Liver (tissue), 9 donors: ENCODE measurements around the gene MAOB. TPM values are rescaled to one million over a fixed set of nuclear protein-coding genes. Genes with fewer than 3 reads are reported as not detected.

Experiments used
- DNase-seq: peaks from one replicate; pipeline ENCODE4 v3.0.0-alpha.2; 2017; ENCODE audit warnings: low spot score
- H3K27ac ChIP-seq, 2 donors: one replicate each; pipeline ENCODE4 v1.7.0; 2013; ENCODE audit warnings: inconsistent platforms in 2 of 2, low read length in 2 of 2, control low read depth in 1 of 2, low read depth in 1 of 2, mild to moderate bottlenecking in 1 of 2
- H3K27me3 ChIP-seq, 4 donors: one replicate each; pipeline versions ENCODE4 v1.6.1 to v1.7.0; 2013; ENCODE audit warnings: low read length in 3 of 4, inconsistent platforms in 1 of 4, mild to moderate bottlenecking in 1 of 4, moderate library complexity in 1 of 4; ENCODE audit not compliant: control insufficient read depth in 4 of 4, insufficient read depth in 4 of 4
- H3K36me3 ChIP-seq, 4 donors: one replicate each; pipeline versions ENCODE4 v1.6.1 to v1.7.0; 2013; ENCODE audit warnings: low read length in 3 of 4, mild to moderate bottlenecking in 3 of 4, low read depth in 1 of 4, moderate library complexity in 1 of 4; ENCODE audit not compliant: control insufficient read depth in 4 of 4, insufficient read depth in 3 of 4
- H3K4me1 ChIP-seq, 4 donors: one replicate each; pipeline versions ENCODE4 v1.6.1 to v1.7.0; 2013; ENCODE audit warnings: low read length in 3 of 4, mild to moderate bottlenecking in 3 of 4, moderate library complexity in 1 of 4; ENCODE audit not compliant: control insufficient read depth in 4 of 4, insufficient read depth in 4 of 4
- H3K4me3 ChIP-seq, 3 donors: one replicate each; pipeline versions ENCODE4 v1.6.1 to v1.7.0; 2013; ENCODE audit warnings: low read length in 3 of 3, control low read depth in 1 of 3, low read depth in 1 of 3, mild to moderate bottlenecking in 1 of 3
- H3K9ac ChIP-seq, 2 donors: one replicate each; pipeline ENCODE4 v1.7.0; 2013; ENCODE audit warnings: low read length in 2 of 2, mild to moderate bottlenecking in 2 of 2, moderate library complexity in 2 of 2, control low read depth in 1 of 2, low read depth in 1 of 2
- H3K9me3 ChIP-seq, 4 donors: one replicate each; pipeline versions ENCODE4 v1.6.1 to v1.7.0; 2013; ENCODE audit warnings: low read length in 3 of 4; ENCODE audit not compliant: control insufficient read depth in 4 of 4
- EGR1 ChIP-seq, 2 donors: IDR thresholded peaks; 2 replicates each; pipeline ENCODE4 v1.6.1; 2016 to 2018; ENCODE audit warnings: antibody characterized with exemption in 2 of 2, low read depth in 2 of 2
- FOXA1 ChIP-seq: IDR thresholded peaks from 2 replicates; pipeline ENCODE4 v1.6.1; 2016; ENCODE audit warnings: antibody characterized with exemption
- FOXA2 ChIP-seq: IDR thresholded peaks from 2 replicates; pipeline ENCODE4 v1.6.1; 2016; ENCODE audit warnings: antibody characterized with exemption
- GABPA ChIP-seq, 2 donors: IDR thresholded peaks in 1 of 2; conservative IDR thresholded peaks in 1 of 2; 2 replicates each; pipeline ENCODE4 v1.6.1; 2016; ENCODE audit warnings: antibody characterized with exemption in 2 of 2, mild to moderate bottlenecking in 1 of 2, moderate library complexity in 1 of 2
- HNF4A ChIP-seq, 2 donors: conservative IDR thresholded peaks; 2 replicates each; pipeline ENCODE4 v1.6.1; 2016; ENCODE audit warnings: antibody characterized with exemption in 2 of 2, mild to moderate bottlenecking in 2 of 2
- NR2F2 ChIP-seq: IDR thresholded peaks from 2 replicates; pipeline ENCODE4 v1.6.1; 2016; ENCODE audit warnings: antibody characterized with exemption
- RAD21 ChIP-seq, 2 donors: IDR thresholded peaks; 2 replicates each; pipeline ENCODE4 v1.6.1; 2016; ENCODE audit warnings: antibody characterized with exemption in 2 of 2, mild to moderate bottlenecking in 2 of 2
- RXRA ChIP-seq, 2 donors: IDR thresholded peaks; 2 replicates each; pipeline ENCODE4 v1.6.1; 2017 to 2018; ENCODE audit warnings: antibody characterized with exemption in 2 of 2, mild to moderate bottlenecking in 1 of 2
- TAF1 ChIP-seq: conservative IDR thresholded peaks from 2 replicates; pipeline ENCODE4 v1.6.1; 2016; ENCODE audit warnings: antibody characterized with exemption, mild to moderate bottlenecking
- YY1 ChIP-seq: IDR thresholded peaks from 2 replicates; pipeline ENCODE4 v1.6.1; 2016; ENCODE audit warnings: antibody characterized with exemption, mild to moderate bottlenecking
- WGBS: extraction: QIAGEN DNeasy Blood & Tissue Kit; methylation state at CpG from one replicate; pipeline ENCODE4 v1.1.7; 2013; 5-methylcytosine and 5-hydroxymethylcytosine counted together
- polyA plus RNA-seq, 2 donors: library from polyadenylated mRNA; stranded (reverse) in 1 of 2; unstranded in 1 of 2; fragments of 200-250 nt in 1 of 2; fragments of >200 nt in 1 of 2; fragmentation: Nextera tagmentation in 1 of 2; extraction: Ambion mirVana in 1 of 2; gene quantifications; one replicate each; pipeline versions ENCODE4 v1.2.1 to v1.2.3, GENCODE V29; 2013 to 2015
- total RNA-seq, 2 donors: library from RNA; depleted of rRNA; stranded (reverse); fragments of >200 nt; gene quantifications; one replicate each; pipeline ENCODE4 v1.2.3, GENCODE V29; 2014
- TF ChIP-seq, protein P1 (sequence below): IDR thresholded peaks from 2 replicates; pipeline ENCODE4 v1.6.1; 2016; ENCODE audit warnings: antibody characterized with exemption
- TF ChIP-seq, protein P2 (sequence below): IDR thresholded peaks from 2 replicates; pipeline ENCODE4 v1.6.1; 2016; ENCODE audit warnings: antibody characterized with exemption, mild to moderate bottlenecking
- TF ChIP-seq, protein P3 (sequence below): IDR thresholded peaks from 2 replicates; pipeline ENCODE4 v1.6.1; 2016; ENCODE audit warnings: antibody characterized with exemption
- TF ChIP-seq, protein P4 (sequence below): IDR thresholded peaks from 2 replicates; pipeline ENCODE4 v1.6.1; 2016; ENCODE audit warnings: antibody characterized with exemption
- TF ChIP-seq, protein P5 (sequence below): fragments of 150-350 bp; IDR thresholded peaks from 2 replicates; pipeline ENCODE4 v1.5.1; 2017; ENCODE audit warnings: improper control_type of control experiment, low read depth, low read length; ENCODE audit not compliant: missing input control
- donor health status: healthy.
- donor health status: healthy.
- donor health status: healthy.
- donor health status: healthy.
- donor health status: healthy.

The MAOB gene
- total and polyA plus RNA-seq, 4 donors, result 34.0 to 96.3 (median 72.6) TPM

DNA sequence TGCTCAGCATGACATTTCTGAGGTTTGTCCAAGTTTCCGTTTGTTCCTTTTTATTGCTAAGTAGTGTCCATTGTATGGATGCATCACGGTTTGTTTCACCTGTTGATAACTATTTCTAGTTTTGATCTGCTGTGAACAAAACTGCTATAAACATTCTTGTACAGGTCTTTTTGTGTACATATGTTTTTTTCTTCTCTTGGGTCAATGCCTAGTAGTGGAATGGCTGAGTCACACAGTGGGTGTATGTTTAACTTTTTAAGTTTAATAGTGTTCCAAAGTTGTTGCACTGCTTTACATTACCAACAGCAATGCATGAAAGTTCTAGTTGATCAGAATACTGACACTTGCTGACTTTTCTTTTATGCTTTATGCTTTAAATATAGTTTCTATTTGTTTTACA lies 76.7 kb downstream of the MAOB start:
- H3K27ac ChIP-seq, result no peak overlapping the region
- peaks cover 0 to 1% (median 0%) of the 10 kb centered on the region in 4 donors for H3K4me1 ChIP-seq
- peaks cover 0 to 7% (median 2%) of the 10 kb centered on the region in 4 donors for H3K36me3 ChIP-seq
- no peak for DNase-seq
- TF ChIP-seq, protein P1, sequence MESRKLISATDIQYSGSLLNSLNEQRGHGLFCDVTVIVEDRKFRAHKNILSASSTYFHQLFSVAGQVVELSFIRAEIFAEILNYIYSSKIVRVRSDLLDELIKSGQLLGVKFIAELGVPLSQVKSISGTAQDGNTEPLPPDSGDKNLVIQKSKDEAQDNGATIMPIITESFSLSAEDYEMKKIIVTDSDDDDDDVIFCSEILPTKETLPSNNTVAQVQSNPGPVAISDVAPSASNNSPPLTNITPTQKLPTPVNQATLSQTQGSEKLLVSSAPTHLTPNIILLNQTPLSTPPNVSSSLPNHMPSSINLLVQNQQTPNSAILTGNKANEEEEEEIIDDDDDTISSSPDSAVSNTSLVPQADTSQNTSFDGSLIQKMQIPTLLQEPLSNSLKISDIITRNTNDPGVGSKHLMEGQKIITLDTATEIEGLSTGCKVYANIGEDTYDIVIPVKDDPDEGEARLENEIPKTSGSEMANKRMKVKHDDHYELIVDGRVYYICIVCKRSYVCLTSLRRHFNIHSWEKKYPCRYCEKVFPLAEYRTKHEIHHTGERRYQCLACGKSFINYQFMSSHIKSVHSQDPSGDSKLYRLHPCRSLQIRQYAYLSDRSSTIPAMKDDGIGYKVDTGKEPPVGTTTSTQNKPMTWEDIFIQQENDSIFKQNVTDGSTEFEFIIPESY, result no peak
- TF ChIP-seq RXRA (IDR thresholded peaks at IDR 0.05) (no peak), NR2F2 (no peak), FOXA2 (no peak), GABPA (IDR thresholded peaks at IDR 0.05 in 1 of 2, conservative IDR thresholded peaks at IDR 0.05 in 1 of 2) (no peak), EGR1 (IDR thresholded peaks at IDR 0.05; ENCODE audit: low read depth in 2 of 2) (no peak), FOXA1 (no peak), YY1 (no peak), RAD21 (IDR thresholded peaks at IDR 0.05) (no peak), TAF1 (no peak)
- TF ChIP-seq, protein P2, sequence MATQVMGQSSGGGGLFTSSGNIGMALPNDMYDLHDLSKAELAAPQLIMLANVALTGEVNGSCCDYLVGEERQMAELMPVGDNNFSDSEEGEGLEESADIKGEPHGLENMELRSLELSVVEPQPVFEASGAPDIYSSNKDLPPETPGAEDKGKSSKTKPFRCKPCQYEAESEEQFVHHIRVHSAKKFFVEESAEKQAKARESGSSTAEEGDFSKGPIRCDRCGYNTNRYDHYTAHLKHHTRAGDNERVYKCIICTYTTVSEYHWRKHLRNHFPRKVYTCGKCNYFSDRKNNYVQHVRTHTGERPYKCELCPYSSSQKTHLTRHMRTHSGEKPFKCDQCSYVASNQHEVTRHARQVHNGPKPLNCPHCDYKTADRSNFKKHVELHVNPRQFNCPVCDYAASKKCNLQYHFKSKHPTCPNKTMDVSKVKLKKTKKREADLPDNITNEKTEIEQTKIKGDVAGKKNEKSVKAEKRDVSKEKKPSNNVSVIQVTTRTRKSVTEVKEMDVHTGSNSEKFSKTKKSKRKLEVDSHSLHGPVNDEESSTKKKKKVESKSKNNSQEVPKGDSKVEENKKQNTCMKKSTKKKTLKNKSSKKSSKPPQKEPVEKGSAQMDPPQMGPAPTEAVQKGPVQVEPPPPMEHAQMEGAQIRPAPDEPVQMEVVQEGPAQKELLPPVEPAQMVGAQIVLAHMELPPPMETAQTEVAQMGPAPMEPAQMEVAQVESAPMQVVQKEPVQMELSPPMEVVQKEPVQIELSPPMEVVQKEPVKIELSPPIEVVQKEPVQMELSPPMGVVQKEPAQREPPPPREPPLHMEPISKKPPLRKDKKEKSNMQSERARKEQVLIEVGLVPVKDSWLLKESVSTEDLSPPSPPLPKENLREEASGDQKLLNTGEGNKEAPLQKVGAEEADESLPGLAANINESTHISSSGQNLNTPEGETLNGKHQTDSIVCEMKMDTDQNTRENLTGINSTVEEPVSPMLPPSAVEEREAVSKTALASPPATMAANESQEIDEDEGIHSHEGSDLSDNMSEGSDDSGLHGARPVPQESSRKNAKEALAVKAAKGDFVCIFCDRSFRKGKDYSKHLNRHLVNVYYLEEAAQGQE, result no peak
- TF ChIP-seq, protein P3, sequence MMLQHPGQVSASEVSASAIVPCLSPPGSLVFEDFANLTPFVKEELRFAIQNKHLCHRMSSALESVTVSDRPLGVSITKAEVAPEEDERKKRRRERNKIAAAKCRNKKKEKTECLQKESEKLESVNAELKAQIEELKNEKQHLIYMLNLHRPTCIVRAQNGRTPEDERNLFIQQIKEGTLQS, result no peak
- TF ChIP-seq, protein P4, sequence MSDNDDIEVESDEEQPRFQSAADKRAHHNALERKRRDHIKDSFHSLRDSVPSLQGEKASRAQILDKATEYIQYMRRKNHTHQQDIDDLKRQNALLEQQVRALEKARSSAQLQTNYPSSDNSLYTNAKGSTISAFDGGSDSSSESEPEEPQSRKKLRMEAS, result no peak
- TF ChIP-seq, protein P5, sequence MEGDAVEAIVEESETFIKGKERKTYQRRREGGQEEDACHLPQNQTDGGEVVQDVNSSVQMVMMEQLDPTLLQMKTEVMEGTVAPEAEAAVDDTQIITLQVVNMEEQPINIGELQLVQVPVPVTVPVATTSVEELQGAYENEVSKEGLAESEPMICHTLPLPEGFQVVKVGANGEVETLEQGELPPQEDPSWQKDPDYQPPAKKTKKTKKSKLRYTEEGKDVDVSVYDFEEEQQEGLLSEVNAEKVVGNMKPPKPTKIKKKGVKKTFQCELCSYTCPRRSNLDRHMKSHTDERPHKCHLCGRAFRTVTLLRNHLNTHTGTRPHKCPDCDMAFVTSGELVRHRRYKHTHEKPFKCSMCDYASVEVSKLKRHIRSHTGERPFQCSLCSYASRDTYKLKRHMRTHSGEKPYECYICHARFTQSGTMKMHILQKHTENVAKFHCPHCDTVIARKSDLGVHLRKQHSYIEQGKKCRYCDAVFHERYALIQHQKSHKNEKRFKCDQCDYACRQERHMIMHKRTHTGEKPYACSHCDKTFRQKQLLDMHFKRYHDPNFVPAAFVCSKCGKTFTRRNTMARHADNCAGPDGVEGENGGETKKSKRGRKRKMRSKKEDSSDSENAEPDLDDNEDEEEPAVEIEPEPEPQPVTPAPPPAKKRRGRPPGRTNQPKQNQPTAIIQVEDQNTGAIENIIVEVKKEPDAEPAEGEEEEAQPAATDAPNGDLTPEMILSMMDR, result no peak
- no peak overlapping the region for H3K4me3 ChIP-seq
- 88% methylated on average over 2 of the region's 2 CpGs for WGBS
- peaks cover 0 to 2% (median 0%) of the 10 kb centered on the region in 4 donors for H3K27me3 ChIP-seq
- H3K9me3 ChIP-seq, result no peaks in the 10 kb centered on the region
- no peak overlapping the region for H3K9ac ChIP-seq

DNA sequence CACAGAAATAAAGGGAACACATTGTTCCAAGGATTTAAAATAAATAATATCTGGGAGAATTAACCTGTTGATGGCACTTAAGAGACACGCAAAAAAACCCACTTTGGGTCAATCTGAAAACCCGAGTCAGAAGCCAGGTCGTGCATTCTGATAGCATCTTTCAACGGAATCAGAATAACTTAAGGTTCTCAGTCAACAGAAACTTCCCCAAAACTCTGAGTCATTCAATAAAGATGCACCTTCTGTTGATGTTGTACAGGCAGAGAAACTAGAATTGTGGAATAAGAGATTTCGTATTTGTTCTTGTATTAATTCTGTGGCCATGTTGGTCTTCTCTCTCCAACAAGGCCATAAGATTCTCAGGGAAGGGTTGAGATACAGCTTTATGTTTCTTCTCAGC lies 78.2 kb downstream of the MAOB start:
- Histone ChIP-seq H3K9me3 (no peaks in the 10 kb centered on the region), H3K9ac (no peak overlapping the region), H3K4me1 (peaks cover 0 to 1% (median 0%) of the 10 kb centered on the region in 4 donors), H3K27ac (no peak overlapping the region), H3K36me3 (peaks cover 0 to 9% (median 2%) of the 10 kb centered on the region in 4 donors), H3K27me3 (peaks cover 0 to 2% (median 0%) of the 10 kb centered on the region in 4 donors), H3K4me3 (no peak overlapping the region)
- 93% methylated on average over 5 of the region's 5 CpGs for WGBS
- TF ChIP-seq EGR1 (IDR thresholded peaks at IDR 0.05; ENCODE audit: low read depth in 2 of 2) (no peak), FOXA1 (no peak), HNF4A (conservative IDR thresholded peaks at IDR 0.05) (no peak)
- DNase-seq, result no peak
